ENCODE results near the gene TRMT2B. TPM values are rescaled to one million over a fixed set of nuclear protein-coding genes. Genes with fewer than 3 reads are reported as not detected.
A peak's percentile ranks its signal among the peaks of the same experiment; 100 is the strongest.
"Not testable (repeated sequence)": the region's sequence is repeated elsewhere in the genome, so short reads cannot be mapped to it uniquely, and the experiment has no call there.

The TRMT2B gene
- total RNA-seq, 1 donor from 2014 or later: 8.4 TPM

GRCh38 chrX:101022020-101022419 is 29.9 kb downstream of the TRMT2B start:
- H3K27me3 ChIP-seq (ENCODE audit: control insufficient read depth, insufficient read depth, low read length): no peaks in the 10 kb centered on the region
- H3K36me3 ChIP-seq (ENCODE audit: control insufficient read depth, insufficient read depth, low read length): peaks cover 2% of the 10 kb centered on the region

DNA sequence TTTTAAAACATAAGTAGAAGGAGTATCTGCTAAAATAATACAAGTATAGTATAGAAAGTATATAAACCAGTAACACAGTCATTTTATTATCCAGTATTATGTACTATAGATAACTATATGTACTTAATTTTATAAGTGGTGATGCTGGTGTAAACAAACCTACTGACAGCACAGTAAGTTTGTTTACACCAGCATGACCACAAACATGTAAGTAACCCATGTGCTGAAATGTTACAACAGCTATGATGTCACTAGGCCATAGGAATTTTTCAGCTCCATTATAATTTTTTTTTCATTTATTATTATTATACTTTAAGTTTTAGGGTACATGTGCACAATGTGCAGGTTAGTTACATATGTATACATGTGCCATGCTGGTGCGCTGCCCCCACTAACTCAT is 39.9 kb downstream of the TRMT2B start:
- H3K4me3 ChIP-seq (ENCODE audit: low read depth, low read length); DNase-seq (ENCODE audit: low read depth); H3K36me3 ChIP-seq (ENCODE audit: control insufficient read depth, insufficient read depth, low read length); FAIRE-seq; H3K27me3 ChIP-seq (ENCODE audit: control insufficient read depth, insufficient read depth, low read length): not testable (repeated sequence)

More at GRCh38 chrX:101022020-101022419, 29.9 kb downstream of the TRMT2B start:
- TF ChIP-seq CTCF (IDR thresholded peaks at IDR 0.05; ENCODE audit: insufficient read depth, low read length, severe bottlenecking): no peak
- H3K4me3 ChIP-seq (ENCODE audit: low read depth, low read length): no peak overlapping the region
- DNase-seq (ENCODE audit: low read depth) (peak; percentile 33), FAIRE-seq (no peak)

DNA sequence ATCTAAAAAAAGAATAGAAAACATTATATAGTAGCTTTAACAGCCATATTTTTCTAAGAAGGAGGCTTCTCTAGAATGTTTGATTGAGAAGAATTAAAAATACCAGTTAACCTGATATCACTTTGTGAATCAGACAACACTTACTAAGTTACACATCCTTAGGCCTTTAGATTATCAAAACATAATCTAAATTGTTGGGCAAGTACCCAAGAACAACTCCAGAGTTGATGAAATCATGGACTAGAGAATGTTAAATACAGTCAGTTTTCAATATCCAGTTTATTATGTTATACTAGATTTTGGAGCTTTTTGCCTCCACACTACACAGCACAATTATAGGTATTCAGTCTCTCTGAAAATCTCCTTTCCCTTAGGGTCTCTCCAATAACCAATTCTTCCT is 42.8 kb downstream of the TRMT2B start:
- DNase-seq (ENCODE audit: low read depth) (no peak), FAIRE-seq (no peak)
- Histone ChIP-seq H3K27me3 (ENCODE audit: control insufficient read depth, insufficient read depth, low read length) (no peaks in the 10 kb centered on the region), H3K4me3 (ENCODE audit: low read depth, low read length) (no peak overlapping the region), H3K36me3 (ENCODE audit: control insufficient read depth, insufficient read depth, low read length) (no peaks in the 10 kb centered on the region)
- TF ChIP-seq CTCF (IDR thresholded peaks at IDR 0.05; ENCODE audit: insufficient read depth, low read length, severe bottlenecking): no peak

GRCh38 chrX:100999451-100999850 is 52.5 kb downstream of the TRMT2B start:
- no peak for FAIRE-seq
- DNase-seq (ENCODE audit: low read depth): no peak
- no peaks in the 10 kb centered on the region for H3K27me3 ChIP-seq (ENCODE audit: control insufficient read depth, insufficient read depth, low read length)
- H3K36me3 ChIP-seq (ENCODE audit: control insufficient read depth, insufficient read depth, low read length): no peaks in the 10 kb centered on the region
- no peak for TF ChIP-seq CTCF (IDR thresholded peaks at IDR 0.05; ENCODE audit: insufficient read depth, low read length, severe bottlenecking)
- no peak overlapping the region for H3K4me3 ChIP-seq (ENCODE audit: low read depth, low read length)

DNA sequence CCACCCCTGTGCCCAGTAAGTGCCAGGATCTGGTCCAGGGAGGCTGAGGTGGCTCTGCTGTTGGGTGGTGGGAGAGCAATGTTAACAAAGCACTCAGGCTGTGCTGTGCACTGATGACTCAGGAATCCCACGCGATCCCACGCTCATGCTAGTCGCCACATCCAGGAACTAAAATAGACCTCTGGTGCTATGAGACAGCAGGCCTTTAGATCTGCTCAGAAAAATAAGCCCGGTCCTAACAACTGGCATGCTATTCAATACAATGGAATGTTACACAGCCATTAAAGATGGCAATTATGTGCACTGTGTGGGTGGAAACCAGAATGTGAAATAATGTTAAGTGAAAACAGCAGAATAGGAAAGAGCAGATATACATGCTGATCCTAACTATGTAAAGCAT is 56.4 kb downstream of the TRMT2B start:
- Histone ChIP-seq H3K36me3 (ENCODE audit: control insufficient read depth, insufficient read depth, low read length) (no peaks in the 10 kb centered on the region), H3K27me3 (ENCODE audit: control insufficient read depth, insufficient read depth, low read length) (no peaks in the 10 kb centered on the region), H3K4me3 (ENCODE audit: low read depth, low read length) (no peak overlapping the region)
- no peak for FAIRE-seq
- peak; percentile 79 for DNase-seq (ENCODE audit: low read depth)
- TF ChIP-seq CTCF (IDR thresholded peaks at IDR 0.05; ENCODE audit: insufficient read depth, low read length, severe bottlenecking): no peak

- no peak for TF ChIP-seq CTCF (IDR thresholded peaks at IDR 0.05; ENCODE audit: insufficient read depth, low read length, severe bottlenecking)
- H3K36me3 ChIP-seq (ENCODE audit: control insufficient read depth, insufficient read depth, low read length): no peaks in the 10 kb centered on the region
- no peak for FAIRE-seq
- H3K27me3 ChIP-seq (ENCODE audit: control insufficient read depth, insufficient read depth, low read length): no peaks in the 10 kb centered on the region
- H3K4me3 ChIP-seq (ENCODE audit: low read depth, low read length): no peak overlapping the region
- peak; percentile 87 for DNase-seq (ENCODE audit: low read depth)
These were observed 57.3 kb downstream of the TRMT2B start for GRCh38 chrX:100994352-100995281.

Measured in bronchial epithelial cell (primary cell).